Measurements from ENCODE around the gene SUPT3H.

GRCh38 chr6:44859901-44860410, 517.8 kb downstream of the SUPT3H start:
- TF ChIP-seq DPF2 (CRISPR knock-in tag; IDR thresholded peaks at IDR 0.05; ENCODE audit: borderline replicate concordance, low read depth) (no peak), EZH2 (conservative IDR thresholded peaks at IDR 0.05; ENCODE audit: low read depth, low read length) (no peak), ZNF274 (CRISPR knock-in tag; IDR thresholded peaks at IDR 0.05) (no peak), RBM22 (optimal IDR thresholded peaks at IDR 0.05; ENCODE audit: low read length) (no peak)

Measured in HepG2 (cell line).